Kidney epithelial cell (primary cell): Measurements from ENCODE around the gene NPC2. TPM values are rescaled to one million over a fixed set of nuclear protein-coding genes. Genes with fewer than 3 reads are reported as not detected.
A peak's percentile ranks its signal among the peaks of the same experiment; 100 is the strongest.

Experiments used
- DNase-seq: peaks from one replicate; pipeline ENCODE4 v3.0.0-alpha.2; 2010; ENCODE audit warnings: low read depth
- H3K27me3 ChIP-seq: 2 replicates; pipeline ENCODE4 v1.6.0; 2011; ENCODE audit warnings: low read length; ENCODE audit not compliant: control insufficient read depth, insufficient read depth
- H3K36me3 ChIP-seq: 2 replicates; pipeline ENCODE4 v1.5.1; 2011; ENCODE audit warnings: low read length; ENCODE audit not compliant: control insufficient read depth, insufficient read depth
- H3K4me3 ChIP-seq: 2 replicates; pipeline ENCODE4 v1.5.1; 2011; ENCODE audit warnings: low read depth, mild to moderate bottlenecking, control low read depth, low read length
- CTCF ChIP-seq: IDR thresholded peaks from 2 replicates; pipeline ENCODE4 v1.5.1; 2011; ENCODE audit warnings: mild to moderate bottlenecking, moderate library complexity, low read length, control low read depth, inconsistent platforms; ENCODE audit not compliant: insufficient read depth, poor library complexity, severe bottlenecking
- total RNA-seq: library from RNA; depleted of rRNA; stranded (reverse); fragments of >200 nt; gene quantifications from 2 replicates; pipeline ENCODE4 v1.2.3, GENCODE V29; 2015

The NPC2 gene
- total RNA-seq, 1 donor from 2014 or later, result 415 TPM

GRCh38 chr14:74517731-74518130, 24.6 kb upstream of the NPC2 start:
- Histone ChIP-seq H3K36me3 (no peaks in the 10 kb centered on the region), H3K4me3 (no peak overlapping the region), H3K27me3 (no peaks in the 10 kb centered on the region)
- no peak for DNase-seq
- TF ChIP-seq CTCF, result no peak

- no peak for TF ChIP-seq CTCF
- Histone ChIP-seq H3K36me3 (no peaks in the 10 kb centered on the region), H3K4me3 (no peak overlapping the region), H3K27me3 (no peaks in the 10 kb centered on the region)
- DNase-seq, result no peak
Observed at GRCh38 chr14:74516451-74517160, 23.5 kb upstream of the NPC2 start.

DNA sequence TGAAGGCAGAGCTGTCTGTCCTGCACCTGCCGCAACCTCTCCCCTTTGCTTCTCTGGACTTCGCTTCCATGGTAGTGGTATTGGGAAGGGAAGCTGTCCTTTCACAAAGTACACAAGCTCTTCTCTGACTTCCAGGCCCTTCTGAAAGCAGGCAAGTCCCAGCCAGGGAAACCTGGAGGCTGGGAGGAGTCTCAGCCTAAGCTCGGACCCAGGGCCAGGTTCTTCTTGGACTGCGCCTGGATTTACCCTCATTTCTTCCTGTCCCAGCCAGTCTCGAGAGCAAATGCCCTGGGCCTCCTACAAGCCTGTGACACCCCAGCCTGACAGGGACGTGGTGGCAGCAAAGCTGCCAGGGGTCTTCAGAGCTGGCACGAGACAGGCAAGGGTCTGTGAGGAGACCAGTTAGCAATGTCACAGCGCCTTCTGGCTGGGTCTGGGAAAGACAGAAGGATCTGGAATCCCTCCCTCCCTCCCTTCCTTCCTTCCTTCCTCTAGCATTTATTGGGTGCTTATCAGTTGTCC, 22.8 kb upstream of the NPC2 start:
- no peaks in the 10 kb centered on the region for H3K36me3 ChIP-seq
- no peak for DNase-seq
- no peak overlapping the region for H3K4me3 ChIP-seq
- TF ChIP-seq CTCF, result no peak
- H3K27me3 ChIP-seq, result no peaks in the 10 kb centered on the region

DNA sequence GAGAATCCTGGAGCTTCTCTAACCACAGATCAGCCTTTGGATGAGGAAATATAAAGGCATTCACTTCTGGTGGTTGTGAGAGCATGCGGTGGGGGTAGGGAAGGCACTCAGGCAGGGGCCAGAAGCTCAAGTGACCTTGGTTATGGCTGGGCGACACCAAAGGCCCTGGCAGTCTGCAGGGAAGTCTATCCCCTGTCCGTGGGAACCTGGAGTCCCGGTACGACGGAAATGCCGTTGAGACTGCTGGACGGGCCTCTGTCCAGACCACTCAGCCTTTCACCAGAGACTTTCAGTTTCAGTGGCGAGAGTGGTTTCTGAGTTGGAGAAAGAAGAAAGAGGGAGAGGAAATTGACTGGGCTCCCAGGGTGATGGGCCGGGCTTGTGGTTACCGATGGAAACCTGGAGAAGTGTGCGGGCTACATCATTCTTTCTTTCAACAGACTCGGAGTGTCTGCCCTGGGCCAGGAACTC, 21.4 kb upstream of the NPC2 start:
- no peak for TF ChIP-seq CTCF
- peak; percentile 47 for DNase-seq
- H3K4me3 ChIP-seq, result no peak overlapping the region
- H3K27me3 ChIP-seq, result no peaks in the 10 kb centered on the region
- no peaks in the 10 kb centered on the region for H3K36me3 ChIP-seq

GRCh38 chr14:74511966-74512830, 19.1 kb upstream of the NPC2 start:
- H3K4me3 ChIP-seq, result no peak overlapping the region
- no peak for DNase-seq
- TF ChIP-seq CTCF, result no peak
- no peaks in the 10 kb centered on the region for H3K36me3 ChIP-seq
- H3K27me3 ChIP-seq, result no peaks in the 10 kb centered on the region
